Measurements from ENCODE around the gene FCN1. TPM values are rescaled to one million over a fixed set of nuclear protein-coding genes. Genes with fewer than 3 reads are reported as not detected.

FCN1 gene
- total RNA-seq, 3 donors from 2014 or later (not counting 1 experiment from before 2014, with no cell fraction given), result 22.7 to 70.3 (median 26.9) TPM

GRCh38 chr9:134897584-134898170, 20.0 kb downstream of the FCN1 start:
- H3K27me3 Mint-ChIP-seq (ENCODE audit: low read depth in 2 of 2), result peaks cover 5 to 16% of the 10 kb centered on the region in 2 donors
- DNase-seq, result no peak
- no peaks in the 10 kb centered on the region for H3K36me3 Mint-ChIP-seq
- peaks cover 2 to 5% of the 10 kb centered on the region in 2 donors for H3K9me3 Mint-ChIP-seq
- no peak for TF ChIP-seq CTCF (IDR thresholded peaks at IDR 0.05)
- H3K4me1 ChIP-seq (ENCODE audit: control insufficient read depth, insufficient read depth, low read length), result no peaks in the 10 kb centered on the region
- no peaks in the 10 kb centered on the region for H3K36me3 ChIP-seq (ENCODE audit: control insufficient read depth, insufficient read depth, low read length)
- no peak for ATAC-seq
- no peak overlapping the region for H3K27ac ChIP-seq (ENCODE audit: low read length)
- H3K27ac Mint-ChIP-seq, result no peak overlapping the region
- WGBS (ENCODE audit: insufficient coverage), result 89% methylated on average over 2 of the region's 2 CpGs
- H3K9me3 ChIP-seq (ENCODE audit: control insufficient read depth, insufficient read depth, low read length), result no peaks in the 10 kb centered on the region
- H3K4me1 Mint-ChIP-seq, result no peaks in the 10 kb centered on the region
- no peak overlapping the region for H3K4me3 ChIP-seq (ENCODE audit: low read length)
- H3K27me3 ChIP-seq (ENCODE audit: control insufficient read depth, insufficient read depth, low read length), result no peaks in the 10 kb centered on the region
- intact Hi-C loops (cut with micrococcal nuclease), result no loop called here
- no peak overlapping the region for H3K4me3 Mint-ChIP-seq

GRCh38 chr9:134896834-134897583, 20.7 kb downstream of the FCN1 start:
- Mint-ChIP-seq H3K9me3 (peaks cover 2 to 5% of the 10 kb centered on the region in 2 donors), H3K27me3 (ENCODE audit: low read depth in 2 of 2) (peaks cover 5 to 12% of the 10 kb centered on the region in 2 donors), H3K4me3 (no peak overlapping the region), H3K36me3 (no peaks in the 10 kb centered on the region), H3K4me1 (no peaks in the 10 kb centered on the region), H3K27ac (no peak overlapping the region)
- Histone ChIP-seq H3K36me3 (ENCODE audit: control insufficient read depth, insufficient read depth, low read length) (no peaks in the 10 kb centered on the region), H3K27ac (ENCODE audit: low read length) (no peak overlapping the region), H3K27me3 (ENCODE audit: control insufficient read depth, insufficient read depth, low read length) (no peaks in the 10 kb centered on the region), H3K4me3 (ENCODE audit: low read length) (no peak overlapping the region), H3K4me1 (ENCODE audit: control insufficient read depth, insufficient read depth, low read length) (no peaks in the 10 kb centered on the region), H3K9me3 (ENCODE audit: control insufficient read depth, insufficient read depth, low read length) (no peaks in the 10 kb centered on the region)
- ATAC-seq (no peak), DNase-seq (no peak)
- WGBS (ENCODE audit: insufficient coverage), result 88% methylated on average over 13 of the region's 14 CpGs
- intact Hi-C loops (cut with micrococcal nuclease), result no loop called here
- no peak for TF ChIP-seq CTCF (IDR thresholded peaks at IDR 0.05)

- Mint-ChIP-seq H3K27me3 (ENCODE audit: low read depth in 2 of 2) (peaks cover 9 to 12% of the 10 kb centered on the region in 2 donors), H3K27ac (no peak overlapping the region), H3K36me3 (no peaks in the 10 kb centered on the region), H3K9me3 (peaks cover 2 to 5% of the 10 kb centered on the region in 2 donors), H3K4me1 (peaks cover 0 to 6% of the 10 kb centered on the region in 2 donors), H3K4me3 (no peak overlapping the region)
- Histone ChIP-seq H3K27ac (ENCODE audit: low read length) (no peak overlapping the region), H3K9me3 (ENCODE audit: control insufficient read depth, insufficient read depth, low read length) (no peaks in the 10 kb centered on the region), H3K4me1 (ENCODE audit: control insufficient read depth, insufficient read depth, low read length) (peaks cover 8% of the 10 kb centered on the region), H3K36me3 (ENCODE audit: control insufficient read depth, insufficient read depth, low read length) (no peaks in the 10 kb centered on the region), H3K27me3 (ENCODE audit: control insufficient read depth, insufficient read depth, low read length) (no peaks in the 10 kb centered on the region), H3K4me3 (ENCODE audit: low read length) (no peak overlapping the region)
- 75% methylated on average over 14 of the region's 14 CpGs for WGBS (ENCODE audit: insufficient coverage)
- no peak for DNase-seq
- intact Hi-C loops (cut with micrococcal nuclease), result no loop called here
- no peak for ATAC-seq
- TF ChIP-seq CTCF (IDR thresholded peaks at IDR 0.05), result no peak
Measured at GRCh38 chr9:134895908-134896833, 21.5 kb downstream of the FCN1 start.
